Forelimb muscle (tissue), 1 donor: ENCODE data around the gene TRPM6. TPM values are rescaled to one million over a fixed set of nuclear protein-coding genes. Genes with fewer than 3 reads are reported as not detected.
"Not testable (repeated sequence)": the region's sequence is repeated elsewhere in the genome, so short reads cannot be mapped to it uniquely, and the experiment has no call there.

ENCODE experiments used
- DNase-seq: peaks from one replicate; pipeline ENCODE4 v3.0.0-alpha.2; 2013; ENCODE audit warnings: low read depth
- polyA plus RNA-seq: library from polyadenylated mRNA; unstranded; fragments of 120-200 nt; gene quantifications from one replicate; pipeline ENCODE4 v1.2.1, GENCODE V29; 2013; ENCODE audit not compliant: insufficient read length

TRPM6 gene
- polyA plus RNA-seq, 1 donor: 0.08 TPM

DNA sequence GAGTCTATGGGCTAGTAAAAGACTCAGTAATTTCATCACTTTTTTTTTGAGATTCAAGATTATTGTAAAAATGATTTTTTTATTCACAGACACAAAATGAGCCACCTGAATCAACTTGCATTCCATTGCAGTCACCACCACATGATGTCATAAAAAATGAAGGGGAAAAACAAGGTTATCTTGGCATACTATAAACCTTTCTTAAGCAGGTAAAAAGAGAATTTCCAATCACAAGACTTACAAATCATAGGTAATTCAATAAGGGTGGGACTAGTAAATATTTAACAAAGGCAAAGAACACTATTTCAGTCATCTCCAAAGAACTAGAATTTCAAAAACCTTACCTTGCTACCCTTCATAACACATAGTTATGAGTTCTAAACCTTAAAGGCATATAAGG is 30.7 kb downstream of the TRPM6 start:
- DNase-seq: no peak

DNA sequence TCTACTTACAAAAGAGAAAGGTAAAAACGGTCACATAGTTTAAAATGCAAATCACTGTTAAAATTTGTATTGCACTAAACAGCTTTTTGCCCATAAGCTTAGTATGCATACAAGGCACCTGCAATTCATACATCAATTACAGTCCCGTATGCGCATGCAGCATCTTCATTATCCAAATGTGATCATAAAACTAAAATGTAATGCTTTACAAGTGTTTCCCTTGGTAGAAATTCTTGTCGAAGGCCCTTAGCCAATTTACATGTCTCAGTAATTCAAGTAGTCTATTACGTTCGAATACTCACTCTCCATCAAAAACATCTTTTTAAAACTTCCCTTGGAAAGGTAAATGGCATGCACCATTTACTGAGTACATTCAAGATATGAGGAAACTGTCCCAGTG is 32.6 kb downstream of the TRPM6 start:
- DNase-seq: no peak

DNA sequence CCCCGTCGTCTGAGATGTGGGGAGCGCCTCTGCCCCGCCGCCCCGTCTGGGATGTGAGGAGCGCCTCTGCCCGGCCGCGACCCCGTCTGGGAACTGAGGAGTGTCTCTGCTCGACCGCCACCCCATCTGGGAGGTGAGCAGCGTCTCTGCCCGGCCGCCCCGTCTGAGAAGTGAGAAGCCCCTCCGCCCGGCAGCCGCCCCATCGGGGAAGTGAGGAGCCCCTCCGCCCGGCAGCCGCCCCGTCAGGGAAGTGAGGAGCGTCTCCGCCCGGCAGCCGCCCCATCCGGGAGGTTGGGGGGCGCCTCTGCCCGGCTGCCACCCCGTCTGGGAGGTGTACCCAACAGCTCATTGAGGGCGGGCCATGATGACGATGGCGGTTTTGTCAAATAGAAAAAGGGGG is 34.7 kb downstream of the TRPM6 start:
- not testable (repeated sequence) for DNase-seq

DNA sequence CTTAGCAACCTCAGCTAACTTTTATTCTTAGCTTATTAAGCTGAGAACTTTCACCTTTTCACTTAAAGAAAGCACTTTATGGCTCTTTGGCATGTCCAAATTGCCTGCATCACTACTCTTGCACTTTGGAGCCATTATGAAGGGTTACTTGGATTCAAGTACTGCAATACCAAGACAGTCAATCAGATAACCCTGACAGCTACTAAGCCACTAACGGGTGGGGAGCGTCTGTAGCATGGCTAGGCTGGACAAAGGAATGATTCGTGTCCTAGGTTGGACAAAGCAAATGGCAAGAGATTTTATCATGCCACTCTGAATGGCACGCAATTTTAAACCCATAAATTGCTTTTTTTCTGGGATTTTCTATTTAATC is 39.6 kb downstream of the TRPM6 start:
- DNase-seq: no peak

DNA sequence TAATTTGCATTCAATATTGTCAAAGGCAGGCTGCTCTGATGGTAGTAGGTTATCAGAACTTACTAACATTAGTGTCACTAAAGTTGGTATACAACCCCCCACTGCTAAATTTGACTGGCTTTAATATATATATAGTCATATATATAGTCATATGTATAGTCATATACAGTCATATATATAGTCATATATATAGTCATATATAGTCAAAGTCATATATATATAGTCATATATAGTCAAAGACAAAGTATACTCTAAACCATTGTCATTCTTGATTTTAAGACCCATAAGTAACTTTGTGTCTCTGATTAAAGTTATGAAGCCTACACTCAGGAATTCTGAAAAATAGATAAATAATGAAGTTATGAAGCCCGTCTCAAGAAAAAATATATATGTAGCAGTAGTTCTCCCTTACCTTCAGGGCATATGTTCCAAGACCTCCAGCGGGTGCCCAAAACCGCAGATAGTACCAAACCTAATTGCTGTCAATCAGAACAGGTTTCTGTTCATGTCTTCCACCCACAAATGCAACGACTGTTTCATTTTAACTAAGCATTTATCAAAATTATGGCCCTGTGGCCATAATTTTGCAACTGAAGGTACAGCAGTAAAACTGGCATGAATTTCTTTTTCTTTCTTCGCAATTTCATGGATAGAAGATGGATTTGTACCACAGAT is 40.1 kb downstream of the TRPM6 start:
- DNase-seq: no peak

DNA sequence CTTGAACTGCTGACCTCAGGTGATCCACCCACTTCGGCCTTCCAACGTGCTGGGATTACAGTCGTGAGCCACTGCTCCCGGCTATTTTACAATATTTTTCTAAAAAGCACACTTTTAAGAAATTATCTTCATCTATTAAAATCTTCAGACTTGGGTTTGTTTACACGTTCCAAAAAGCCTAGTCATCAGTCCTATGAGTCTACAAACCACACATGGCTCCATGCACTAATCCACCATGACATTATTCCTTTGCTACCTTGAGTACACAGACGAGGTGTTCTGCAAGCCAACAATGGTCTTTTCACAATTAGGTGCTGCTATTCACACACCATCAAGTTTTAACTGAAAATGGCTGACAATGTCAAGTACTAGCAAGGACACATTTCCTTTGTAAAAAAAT is 41.0 kb downstream of the TRPM6 start:
- DNase-seq: no peak

DNA sequence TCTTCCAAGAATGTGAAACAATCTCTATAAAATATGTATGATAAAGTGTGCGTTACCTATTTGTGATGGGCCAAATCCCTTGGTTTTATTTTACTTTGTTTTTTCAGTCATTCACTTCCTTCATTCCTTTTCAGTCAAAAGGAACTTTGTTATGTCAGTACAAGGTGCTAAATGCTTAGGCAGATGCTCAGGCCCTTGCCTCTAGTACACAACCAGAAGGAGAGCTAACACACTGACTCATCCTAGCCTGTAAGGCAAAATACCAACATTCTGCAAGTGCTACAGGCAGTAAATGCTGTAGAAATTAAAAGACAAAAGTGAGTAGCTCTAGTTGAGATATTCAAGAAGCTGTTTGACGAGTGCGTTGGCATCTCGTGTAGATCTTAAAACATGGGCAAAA is 49.4 kb downstream of the TRPM6 start:
- no peak for DNase-seq

DNA sequence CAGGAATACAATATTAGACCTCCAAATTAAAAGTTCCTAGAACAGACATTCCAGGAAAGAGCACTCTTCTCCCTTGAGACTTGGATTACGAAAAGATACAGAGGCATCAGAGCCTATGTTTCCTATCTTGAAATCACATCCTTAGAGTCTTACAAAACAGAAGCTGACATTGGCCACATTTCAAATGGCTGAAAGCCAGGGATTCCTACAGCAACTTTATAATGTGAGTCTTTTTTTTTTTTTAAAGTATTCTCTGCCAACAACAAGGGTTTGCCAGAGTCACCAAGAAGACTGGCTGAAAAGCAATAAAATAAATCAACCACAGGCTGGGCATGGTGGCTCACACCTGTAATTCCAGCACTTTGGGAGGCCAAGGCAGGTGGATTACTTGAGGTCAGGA is 63.1 kb downstream of the TRPM6 start:
- peak; percentile 28 for DNase-seq

DNA sequence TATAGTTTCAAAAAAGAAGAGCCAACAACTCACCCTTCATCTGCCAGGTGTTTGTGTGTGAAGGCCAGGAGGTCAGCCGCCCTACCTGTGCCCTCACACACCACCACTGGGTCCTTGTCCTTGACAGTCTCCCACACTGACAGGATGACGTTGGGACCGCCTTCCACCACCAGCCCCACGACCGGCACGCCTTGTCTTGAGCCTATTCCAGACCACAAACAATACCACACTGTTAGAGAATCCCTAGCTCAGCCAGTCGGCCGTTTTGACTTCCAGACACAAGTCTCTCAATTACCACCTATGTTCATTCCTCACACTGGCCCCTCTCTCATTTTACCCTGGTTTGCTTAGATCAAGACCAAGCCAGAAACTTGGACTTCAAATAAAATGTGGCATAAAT is 66.1 kb downstream of the TRPM6 start:
- DNase-seq: no peak

DNA sequence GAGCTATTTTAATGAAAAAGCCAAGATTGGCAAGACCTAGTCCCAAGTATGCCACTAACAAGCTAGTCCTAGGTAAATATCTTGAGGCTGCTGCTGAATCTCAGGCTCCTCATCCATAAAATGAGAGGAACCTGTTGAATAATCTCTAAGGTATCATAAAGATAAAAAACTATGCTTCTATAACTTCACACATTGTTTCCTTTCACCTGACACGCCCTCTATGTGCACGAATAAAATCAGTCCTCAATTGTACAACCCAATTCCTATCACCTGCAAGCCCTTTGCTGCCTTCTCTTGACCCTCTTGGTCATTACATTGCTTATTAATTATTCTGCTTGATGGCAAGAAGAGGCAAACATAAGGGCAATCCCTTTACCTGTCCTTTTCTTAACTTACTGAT is 69.9 kb downstream of the TRPM6 start:
- no peak for DNase-seq

DNA sequence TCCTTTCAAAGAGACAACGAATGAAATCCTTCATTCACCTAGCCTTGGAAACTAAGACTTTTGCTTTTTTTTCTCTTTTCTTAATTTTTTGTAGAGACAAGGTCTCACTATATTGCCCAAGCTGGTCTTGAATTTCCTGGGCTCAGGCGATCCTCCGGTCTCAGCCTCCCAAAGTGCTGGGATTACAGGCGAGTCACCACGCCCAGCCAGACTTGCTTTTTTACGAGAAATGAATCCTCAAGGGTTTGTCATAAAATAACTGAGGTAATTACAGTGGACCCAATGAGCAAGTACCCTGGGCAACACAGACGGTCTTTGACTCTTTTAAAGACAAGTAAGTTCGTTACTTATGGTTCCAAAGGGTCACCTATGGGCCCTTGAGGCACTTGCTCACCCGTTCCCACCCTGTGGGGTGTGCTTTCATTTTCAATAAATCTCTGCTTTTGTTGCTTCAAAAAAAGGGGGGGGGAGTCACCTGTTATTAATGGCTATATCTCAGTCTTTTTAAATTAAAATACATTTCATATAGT is 70.4 kb downstream of the TRPM6 start:
- DNase-seq: no peak

DNA sequence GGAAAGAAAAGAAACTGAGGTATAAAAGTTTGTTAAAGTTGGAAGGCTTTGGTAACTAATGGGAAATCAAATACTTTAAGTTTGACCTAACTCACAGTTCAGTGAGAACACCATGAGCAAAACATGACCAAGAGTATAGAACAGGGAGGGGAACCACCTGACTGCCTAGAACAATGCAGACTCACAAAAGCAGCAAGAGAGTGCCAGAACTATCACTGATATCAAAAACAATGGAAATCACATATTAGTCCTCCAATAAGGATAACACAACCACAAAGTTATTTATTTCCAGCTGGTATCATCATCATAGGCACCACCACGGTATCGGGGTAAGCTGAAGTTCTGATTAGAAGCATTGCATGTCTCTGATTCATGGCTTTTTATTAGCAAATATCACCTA is 77.5 kb downstream of the TRPM6 start:
- no peak for DNase-seq

DNA sequence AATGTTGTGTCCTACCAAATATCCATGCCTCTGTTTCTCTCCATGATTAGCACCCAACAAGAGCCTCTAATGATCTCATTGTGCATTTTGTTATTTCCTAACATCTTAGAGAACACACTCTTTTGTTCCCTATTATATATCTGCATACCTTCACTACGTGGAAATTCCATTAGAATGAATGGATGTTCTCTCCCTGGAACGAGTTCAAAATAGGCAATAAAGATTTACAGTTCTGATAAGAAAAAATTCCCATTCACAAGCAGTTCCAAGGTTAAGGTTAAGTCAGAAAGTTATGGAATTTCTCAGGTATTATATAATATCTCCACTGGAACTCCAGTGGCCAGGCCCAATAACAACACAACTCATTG is 83.7 kb downstream of the TRPM6 start:
- no peak for DNase-seq

DNA sequence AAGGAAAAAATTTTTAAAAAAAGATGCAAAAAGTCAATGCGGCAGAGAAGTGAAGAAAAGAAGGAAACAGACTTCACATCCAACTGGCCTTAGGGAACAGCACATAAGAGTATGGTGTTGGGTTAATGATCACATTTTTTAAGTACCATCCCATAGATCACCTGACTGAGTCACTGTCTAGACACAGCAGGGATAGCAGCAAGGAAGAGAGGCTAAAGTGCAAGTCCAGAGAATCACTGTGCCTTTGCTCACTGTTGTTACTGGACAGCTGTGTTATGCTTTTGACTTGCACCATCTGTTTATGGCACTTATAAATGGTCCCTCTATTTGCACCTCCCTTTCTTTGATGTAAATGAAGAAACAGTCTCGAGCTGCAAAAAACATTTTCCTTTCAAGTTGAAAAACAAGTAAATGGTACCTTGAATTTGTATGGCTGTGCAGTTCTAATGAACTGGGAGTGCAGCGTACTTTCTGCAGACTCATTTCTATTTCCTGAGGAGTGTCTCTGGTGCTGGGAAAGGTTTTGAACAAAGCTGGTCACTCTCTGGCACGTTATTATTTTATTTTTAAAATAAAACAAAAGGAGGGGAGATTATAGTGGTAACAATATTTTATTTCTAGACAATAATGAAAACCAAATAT is 84.2 kb downstream of the TRPM6 start:
- no peak for DNase-seq

DNA sequence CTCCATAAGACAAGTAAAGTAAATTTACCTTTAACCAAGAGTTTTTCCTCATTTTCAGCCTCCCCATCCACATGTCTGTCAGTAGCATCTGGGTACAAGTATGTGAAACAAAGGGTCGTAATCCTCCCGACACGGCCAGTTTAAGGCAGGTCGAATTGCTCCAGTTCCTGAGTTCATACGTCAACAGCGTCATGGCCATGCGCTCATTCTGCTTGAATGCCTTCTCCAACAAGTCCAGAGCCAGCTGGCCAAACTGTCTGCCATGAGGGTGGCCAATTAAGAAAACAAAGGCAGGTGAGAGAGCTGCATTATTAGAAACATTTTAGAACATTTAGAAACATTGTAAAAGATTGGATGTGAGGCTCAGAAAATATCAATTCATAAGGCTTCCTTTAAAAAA is 87.5 kb downstream of the TRPM6 start:
- DNase-seq: no peak

DNA sequence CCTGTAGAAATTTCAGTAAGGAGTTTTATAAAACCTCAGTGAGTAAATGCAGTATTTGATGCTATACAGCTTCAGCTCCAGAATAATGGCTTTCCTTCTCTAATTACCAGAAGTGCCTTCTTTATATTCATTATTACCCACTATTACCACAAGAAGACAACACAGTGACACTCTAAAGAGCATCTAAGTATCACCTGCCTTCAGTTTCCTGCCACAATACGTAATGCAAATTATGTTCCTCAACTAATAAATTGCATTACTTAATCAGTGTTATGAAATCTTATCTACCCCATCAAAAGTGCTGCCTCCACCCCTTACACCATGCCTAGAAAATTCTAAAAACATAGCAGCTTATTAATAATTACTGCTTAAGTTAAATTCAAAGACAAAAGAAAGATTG is 91.9 kb downstream of the TRPM6 start:
- no peak for DNase-seq

DNA sequence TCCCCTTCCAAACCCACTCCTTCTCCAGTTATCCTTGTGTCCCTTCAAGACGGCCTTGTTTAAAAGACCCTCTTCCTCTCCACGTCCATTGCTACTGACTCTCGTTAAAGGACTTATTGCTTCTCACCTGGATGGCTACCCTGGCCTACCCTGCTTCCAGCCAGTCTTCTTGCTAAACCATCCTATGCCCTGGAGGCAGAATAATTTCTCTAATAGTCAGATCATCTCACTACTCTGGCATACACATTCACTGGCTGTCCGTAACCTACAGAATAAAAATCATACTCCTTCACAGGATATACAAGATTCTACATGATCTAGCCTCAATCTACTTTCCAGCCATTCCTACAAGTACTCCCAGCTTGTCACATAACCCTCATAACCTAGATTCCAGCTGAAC is 92.6 kb downstream of the TRPM6 start:
- DNase-seq: no peak

DNA sequence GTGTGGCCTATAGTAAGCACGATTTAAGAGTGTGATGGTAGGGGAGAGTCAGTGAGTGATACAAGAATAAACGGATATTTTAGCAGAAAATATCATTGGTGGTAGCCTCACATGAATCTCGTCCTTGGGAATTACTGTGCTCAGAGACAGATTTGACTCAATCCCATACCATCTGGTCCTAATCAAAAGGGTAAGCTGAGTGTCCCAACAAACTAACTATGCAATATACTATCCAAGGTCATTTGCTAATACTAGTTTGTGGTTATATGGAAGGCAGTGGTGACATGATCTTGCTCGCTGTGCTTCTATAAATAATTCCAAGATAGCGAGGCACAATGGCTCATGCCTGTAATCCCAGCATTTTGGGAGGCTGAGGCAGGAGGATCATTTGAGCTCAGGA is 103.2 kb downstream of the TRPM6 start:
- DNase-seq: no peak

DNA sequence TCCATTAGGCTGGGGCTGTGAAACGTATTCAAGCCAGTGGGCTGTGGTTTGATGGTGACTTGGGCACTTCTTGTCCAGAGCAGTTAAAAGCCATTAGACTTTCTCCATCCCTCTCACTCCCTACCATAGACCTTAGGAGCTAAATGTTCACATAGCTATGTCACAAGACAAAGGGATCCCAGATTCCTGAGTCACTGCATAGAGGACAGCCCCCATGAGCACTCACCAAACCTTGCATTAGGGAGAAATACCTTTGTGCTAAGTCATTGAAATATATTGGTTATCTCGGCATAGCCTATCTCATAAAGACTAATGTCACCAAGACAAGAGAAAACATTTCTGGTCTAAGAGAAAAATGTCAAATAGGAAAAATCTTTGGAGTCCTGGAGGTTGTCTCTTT is 104.3 kb downstream of the TRPM6 start:
- no peak for DNase-seq

DNA sequence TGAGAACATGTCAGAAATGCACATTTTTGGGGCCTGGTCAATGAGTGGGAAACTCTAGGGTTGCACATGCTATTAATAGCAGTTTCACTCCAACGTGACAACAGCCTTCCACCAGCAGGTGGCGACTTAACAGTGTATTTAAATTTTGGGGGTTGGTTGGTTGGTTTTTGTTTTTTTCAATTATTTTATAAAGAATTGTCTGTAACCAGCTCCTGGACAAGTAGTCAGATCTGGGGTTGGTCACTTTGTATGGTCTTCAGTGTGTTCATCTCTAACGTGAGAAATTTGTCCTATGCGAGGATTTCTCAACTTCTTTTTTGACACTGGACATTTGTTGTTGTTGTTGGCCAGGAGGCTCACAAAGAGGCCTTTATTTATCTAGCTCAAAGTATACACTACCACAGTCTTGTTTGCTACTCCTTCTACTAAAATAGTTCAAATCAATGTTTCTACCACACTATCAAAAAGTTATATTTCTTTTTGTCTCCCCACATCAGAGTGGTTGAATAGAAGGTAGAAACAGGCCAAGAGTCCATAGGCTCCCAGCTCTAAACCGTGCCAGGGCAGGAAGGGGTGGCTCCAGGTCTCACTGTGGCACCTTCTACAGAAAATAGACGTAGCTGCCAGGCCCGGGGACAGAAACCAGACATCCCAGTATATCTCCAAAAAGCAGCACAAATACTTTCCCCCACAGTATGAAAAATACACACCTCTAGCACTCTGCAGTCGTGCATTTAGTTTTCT is 110.4 kb downstream of the TRPM6 start:
- peak; percentile 31 for DNase-seq

DNA sequence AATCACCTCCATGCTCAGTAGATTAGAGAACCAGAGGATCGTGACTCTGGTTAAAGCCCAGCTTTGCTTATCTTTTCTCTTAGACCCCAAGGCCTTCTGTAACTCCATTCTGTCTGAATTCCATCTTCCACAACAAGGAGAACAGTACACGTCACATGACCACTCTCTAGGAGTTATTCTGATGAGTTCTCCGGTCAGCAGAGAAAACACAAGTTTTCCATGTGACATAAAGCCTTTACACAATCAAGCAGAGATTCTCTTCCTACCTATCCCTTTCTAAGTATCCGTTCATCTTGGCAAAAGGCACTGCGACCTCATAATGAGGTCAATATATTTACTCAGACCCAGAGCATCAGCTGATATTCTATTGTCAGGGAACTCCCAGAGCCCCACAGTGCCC is 112.3 kb downstream of the TRPM6 start:
- no peak for DNase-seq

DNA sequence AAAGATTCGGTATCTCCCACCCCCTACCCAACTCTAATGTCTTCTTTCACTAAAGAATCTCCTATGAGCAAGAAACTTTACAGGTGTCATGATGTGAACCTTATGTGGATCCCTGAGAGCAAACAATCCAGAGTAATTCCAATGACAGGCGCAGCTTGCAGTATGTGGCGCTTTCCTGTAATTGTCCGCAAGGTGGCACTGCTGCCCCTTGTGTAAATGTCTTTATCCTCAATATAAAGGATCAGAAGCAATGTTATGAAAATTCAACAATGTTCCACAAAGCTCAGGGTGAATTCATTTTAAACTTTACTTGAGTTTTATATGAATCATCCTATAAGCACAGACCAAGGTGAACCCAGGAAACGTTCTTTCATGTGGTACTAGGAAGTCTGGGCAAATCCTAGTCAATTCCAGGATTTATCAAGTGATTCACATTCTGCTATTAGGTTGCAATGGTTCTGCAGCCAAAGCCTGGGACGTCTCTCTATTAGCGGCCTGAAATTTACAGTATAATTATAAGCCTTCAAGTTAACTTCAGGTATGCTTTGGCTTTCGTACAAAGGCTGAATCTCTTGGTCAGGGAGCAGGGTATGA is 113.7 kb downstream of the TRPM6 start:
- peak; percentile 40 for DNase-seq

DNA sequence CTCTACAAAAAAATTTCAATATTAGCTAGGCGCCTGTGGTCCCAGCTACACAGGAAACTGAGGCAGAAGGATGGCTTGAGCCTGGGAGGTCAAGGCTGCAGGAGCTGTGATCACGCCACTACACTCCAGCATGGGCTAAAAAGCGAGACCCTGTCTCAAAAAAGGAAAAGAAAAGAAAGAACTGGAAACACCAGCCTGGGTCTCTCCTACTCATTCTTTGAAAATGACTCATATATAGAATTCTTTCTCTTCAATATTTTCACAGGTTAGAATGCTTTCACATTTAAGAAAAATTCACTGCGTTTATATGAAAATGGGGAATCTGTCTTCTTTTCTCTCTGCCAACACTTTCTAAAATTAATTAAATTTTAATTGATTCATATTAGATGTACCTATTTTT is 115.6 kb downstream of the TRPM6 start:
- DNase-seq: no peak
